ENCODE measurements around the gene SEMA4G.
"Not testable (repeated sequence)": the region's sequence is repeated elsewhere in the genome, so short reads cannot be mapped to it uniquely, and the experiment has no call there.

Gene SEMA4G

GRCh38 chr10:100965820-100966219 lies 3.5 kb upstream of the SEMA4G start:
- DNase-seq (ENCODE audit: low spot score in 2 of 2) (no peak), ATAC-seq (no peak)
- H3K36me3 Mint-ChIP-seq, result peaks cover 31% of the 10 kb centered on the region
- H3K27ac Mint-ChIP-seq, result peak overlapping the region; percentile 27
- H3K4me3 Mint-ChIP-seq, result no peak overlapping the region
- no peaks in the 10 kb centered on the region for H3K9me3 Mint-ChIP-seq
- H3K4me1 Mint-ChIP-seq, result peaks cover 21% of the 10 kb centered on the region

DNA sequence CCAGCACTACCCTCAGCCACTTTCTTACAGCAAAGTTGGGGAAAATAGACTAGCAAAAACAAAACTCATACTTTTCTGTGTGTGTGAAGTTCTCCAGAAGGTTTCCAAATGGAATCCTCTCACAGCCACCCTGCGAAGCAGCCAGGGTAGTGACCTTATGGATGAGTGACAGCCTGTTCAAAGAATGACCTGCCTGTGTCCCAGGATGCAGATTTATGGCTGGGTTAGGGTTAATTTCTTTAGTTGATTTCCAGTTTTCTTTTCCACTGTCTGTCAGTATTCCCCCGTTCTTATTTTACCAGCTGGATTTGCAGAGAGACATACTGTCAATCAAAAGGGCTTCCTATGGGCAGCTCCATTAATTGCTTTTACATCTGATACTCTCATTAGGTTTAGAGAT lies 2.4 kb upstream of the SEMA4G start:
- Mint-ChIP-seq H3K27ac (no peak overlapping the region), H3K4me1 (peaks cover 21% of the 10 kb centered on the region), H3K4me3 (no peak overlapping the region), H3K9me3 (no peaks in the 10 kb centered on the region), H3K36me3 (peaks cover 20% of the 10 kb centered on the region)
- DNase-seq (ENCODE audit: low spot score in 2 of 2) (no peak), ATAC-seq (no peak)

DNA sequence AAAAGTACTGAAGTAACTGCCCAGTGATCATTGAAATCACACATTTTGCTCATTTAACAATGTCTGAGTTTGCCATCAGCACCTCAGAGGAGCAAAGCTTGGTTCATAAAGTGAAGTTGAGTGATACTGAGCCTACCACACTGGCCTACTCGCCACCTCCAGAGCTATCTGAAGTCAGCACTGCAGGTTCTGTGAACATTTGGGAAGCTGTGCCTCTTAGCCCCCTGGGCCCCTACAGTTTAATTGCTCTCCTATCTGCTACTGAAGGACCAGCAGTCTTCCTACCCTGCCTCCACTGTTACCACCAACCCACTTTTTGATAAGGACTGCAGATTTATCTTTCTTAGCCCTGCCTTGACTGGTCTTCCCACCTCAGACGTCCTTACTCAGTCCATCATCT lies 2.0 kb upstream of the SEMA4G start:
- no peaks in the 10 kb centered on the region for H3K9me3 Mint-ChIP-seq
- ATAC-seq (no peak), DNase-seq (ENCODE audit: low spot score in 2 of 2) (no peak)
- H3K4me3 Mint-ChIP-seq, result no peak overlapping the region
- peaks cover 21% of the 10 kb centered on the region for H3K4me1 Mint-ChIP-seq
- H3K27ac Mint-ChIP-seq, result no peak overlapping the region
- peaks cover 16% of the 10 kb centered on the region for H3K36me3 Mint-ChIP-seq

GRCh38 chr10:100968062-100968736 lies 1.1 kb upstream of the SEMA4G start:
- no peaks in the 10 kb centered on the region for H3K9me3 Mint-ChIP-seq
- peaks cover 7% of the 10 kb centered on the region for H3K36me3 Mint-ChIP-seq
- H3K4me3 Mint-ChIP-seq, result peak overlapping the region; percentile 60
- DNase-seq (ENCODE audit: low spot score in 2 of 2) (no peak), ATAC-seq (no peak)
- H3K4me1 Mint-ChIP-seq, result peaks cover 27% of the 10 kb centered on the region
- peak overlapping the region; percentile 42 for H3K27ac Mint-ChIP-seq

GRCh38 chr10:100968863-100969186 lies 479 bp upstream of the SEMA4G start:
- H3K4me3 Mint-ChIP-seq, result peak overlapping the region; percentile 60
- no peaks in the 10 kb centered on the region for H3K9me3 Mint-ChIP-seq
- H3K27ac Mint-ChIP-seq, result peak overlapping the region; percentile 42
- DNase-seq (ENCODE audit: low spot score in 2 of 2) (no peak), ATAC-seq (peak; percentile 4)
- peaks cover 27% of the 10 kb centered on the region for H3K4me1 Mint-ChIP-seq
- H3K36me3 Mint-ChIP-seq, result peaks cover 6% of the 10 kb centered on the region

GRCh38 chr10:100970076-100970913 lies 991 bp downstream of the SEMA4G start:
- no peak for DNase-seq (ENCODE audit: low spot score in 2 of 2)
- H3K4me3 Mint-ChIP-seq, result peak overlapping the region; percentile 60
- peaks cover 6% of the 10 kb centered on the region for H3K36me3 Mint-ChIP-seq
- H3K27ac Mint-ChIP-seq, result no peak overlapping the region
- no peak for ATAC-seq
- H3K9me3 Mint-ChIP-seq, result no peaks in the 10 kb centered on the region
- peaks cover 27% of the 10 kb centered on the region for H3K4me1 Mint-ChIP-seq

DNA sequence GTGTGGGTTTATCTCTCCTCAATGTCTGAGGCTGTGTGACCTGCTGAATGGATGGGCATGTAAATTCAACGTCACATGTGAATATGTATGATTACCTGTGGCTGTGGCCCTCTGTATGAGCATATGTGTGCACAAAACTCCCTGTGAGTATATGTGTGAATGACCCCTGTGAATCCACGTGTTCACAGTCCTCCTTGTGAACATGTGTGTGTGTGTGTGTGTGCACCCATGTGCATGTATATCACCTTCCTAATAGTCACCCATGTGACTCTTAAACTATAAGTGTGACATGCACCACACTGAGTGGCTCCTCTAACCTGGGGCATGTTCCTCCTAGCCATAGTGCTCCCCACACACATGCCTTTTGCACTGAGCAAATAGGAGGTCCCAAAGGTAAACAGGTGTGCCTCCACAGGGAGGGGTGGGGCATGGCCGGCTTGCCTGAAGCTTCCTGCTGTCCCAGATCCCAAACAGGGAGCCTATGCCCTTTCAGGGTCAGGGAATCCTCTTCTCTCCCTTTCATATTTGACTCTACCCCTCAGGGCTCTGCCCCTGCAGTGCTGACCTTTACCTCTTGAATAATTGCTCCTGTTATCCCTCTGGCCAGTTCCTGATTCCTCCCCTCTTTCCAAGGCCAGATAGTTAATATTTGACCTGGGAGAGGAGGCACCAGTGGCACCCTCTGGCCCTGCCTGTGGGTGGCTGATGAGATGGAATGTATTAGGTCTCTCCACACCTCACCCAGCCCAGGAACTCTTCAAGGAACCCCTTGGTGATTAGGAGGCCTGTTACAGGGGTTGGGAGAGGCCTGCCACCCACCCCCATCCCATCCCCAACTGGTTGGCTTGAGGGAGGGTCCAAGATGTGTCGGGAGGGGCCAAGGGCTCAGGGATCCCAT lies 1.9 kb downstream of the SEMA4G start:
- peak overlapping the region; percentile 60 for H3K4me3 Mint-ChIP-seq

GRCh38 chr10:100972115-100972903 lies 3.0 kb downstream of the SEMA4G start:
- no peaks in the 10 kb centered on the region for H3K36me3 Mint-ChIP-seq
- H3K9me3 Mint-ChIP-seq, result no peaks in the 10 kb centered on the region
- no peak for DNase-seq (ENCODE audit: low spot score in 2 of 2)
- H3K4me3 Mint-ChIP-seq, result no peak overlapping the region
- peaks cover 27% of the 10 kb centered on the region for H3K4me1 Mint-ChIP-seq
- ATAC-seq, result no peak
- no peak overlapping the region for H3K27ac Mint-ChIP-seq

More for the DNA sequence above, 1.9 kb downstream of the SEMA4G start:
- H3K27ac Mint-ChIP-seq, result no peak overlapping the region
- no peaks in the 10 kb centered on the region for H3K9me3 Mint-ChIP-seq
- H3K4me1 Mint-ChIP-seq, result peaks cover 27% of the 10 kb centered on the region
- peak; percentile 11 for ATAC-seq
- DNase-seq (ENCODE audit: low spot score in 2 of 2), result no peak
- no peaks in the 10 kb centered on the region for H3K36me3 Mint-ChIP-seq

DNA sequence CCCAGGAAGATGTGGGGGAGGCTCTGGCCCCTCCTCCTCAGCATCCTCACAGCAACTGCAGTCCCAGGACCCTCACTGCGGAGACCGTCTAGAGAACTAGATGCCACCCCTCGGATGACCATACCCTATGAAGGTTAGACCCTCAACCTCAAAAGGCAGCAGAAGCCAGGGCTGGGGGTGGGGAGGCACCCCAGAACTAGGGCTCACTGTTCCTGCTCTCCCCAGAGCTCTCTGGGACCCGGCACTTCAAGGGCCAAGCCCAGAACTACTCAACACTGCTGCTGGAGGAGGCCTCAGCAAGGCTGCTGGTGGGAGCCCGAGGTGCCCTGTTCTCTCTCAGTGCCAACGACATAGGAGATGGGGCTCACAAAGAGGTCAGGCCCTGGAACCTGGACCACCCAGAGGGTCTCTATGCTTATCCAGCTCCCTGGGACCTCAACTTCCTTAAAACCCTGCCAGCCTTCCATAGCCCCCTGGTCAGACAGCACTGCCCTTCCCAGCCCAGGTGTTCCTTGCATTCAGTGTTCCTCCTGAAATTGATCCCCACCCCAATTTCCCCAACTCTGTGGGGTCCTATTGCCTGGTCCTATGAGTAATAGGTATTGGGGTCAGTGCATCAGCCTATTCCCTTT lies 3.7 kb downstream of the SEMA4G start:
- Mint-ChIP-seq H3K36me3 (no peaks in the 10 kb centered on the region), H3K4me1 (peaks cover 27% of the 10 kb centered on the region), H3K27ac (no peak overlapping the region), H3K9me3 (no peaks in the 10 kb centered on the region), H3K4me3 (no peak overlapping the region)
- DNase-seq (ENCODE audit: low spot score in 2 of 2) (no peak), ATAC-seq (no peak)

DNA sequence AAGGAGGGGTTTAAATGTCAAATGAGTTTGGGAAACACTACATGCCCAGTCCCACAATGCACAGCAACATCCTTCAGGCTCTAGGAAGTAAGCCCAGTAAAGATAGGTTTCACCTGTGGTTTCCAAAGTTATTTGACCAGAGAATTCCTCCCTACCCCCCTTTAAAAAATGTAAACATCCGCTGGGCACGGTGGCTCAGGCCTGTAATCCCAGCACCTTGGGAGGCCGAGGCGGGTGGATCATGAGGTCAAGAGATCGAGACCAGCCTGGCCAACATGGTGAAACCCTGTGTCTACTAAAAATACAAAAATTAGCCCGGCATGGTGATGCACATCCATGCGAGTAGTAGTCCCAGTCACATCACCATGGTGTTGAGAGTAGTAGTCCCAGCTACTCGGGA lies 6.1 kb downstream of the SEMA4G start:
- H3K9me3 Mint-ChIP-seq; H3K36me3 Mint-ChIP-seq; H3K27ac Mint-ChIP-seq; DNase-seq (ENCODE audit: low spot score in 2 of 2); H3K4me1 Mint-ChIP-seq; H3K4me3 Mint-ChIP-seq; ATAC-seq: not testable (repeated sequence)

DNA sequence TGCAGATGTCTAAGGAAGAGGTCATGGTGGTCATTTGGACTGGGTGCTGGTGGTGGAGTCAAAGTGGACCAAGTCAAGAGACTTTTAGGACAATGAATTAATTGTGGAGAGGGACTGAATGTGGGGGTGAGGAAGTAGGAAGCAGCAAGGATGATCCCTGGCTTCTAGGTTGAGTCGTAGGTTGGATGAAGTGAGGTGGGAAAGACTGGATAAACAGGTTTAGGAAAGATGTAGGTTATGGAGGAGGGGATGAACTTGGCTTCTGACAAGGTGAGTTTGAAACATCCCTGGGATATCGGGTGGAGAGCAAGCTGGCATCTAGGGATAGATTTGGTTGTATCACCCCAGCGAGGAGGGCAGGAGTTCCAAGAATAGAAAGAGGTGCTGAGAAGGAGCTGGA lies 7.6 kb downstream of the SEMA4G start:
- peaks cover 7% of the 10 kb centered on the region for H3K36me3 Mint-ChIP-seq
- H3K4me1 Mint-ChIP-seq, result peaks cover 6% of the 10 kb centered on the region
- peak overlapping the region; percentile 8 for H3K27ac Mint-ChIP-seq
- no peaks in the 10 kb centered on the region for H3K9me3 Mint-ChIP-seq
- no peak for ATAC-seq
- DNase-seq (ENCODE audit: low spot score in 2 of 2), result no peak
- no peak overlapping the region for H3K4me3 Mint-ChIP-seq

GRCh38 chr10:100977436-100977835 lies 8.1 kb downstream of the SEMA4G start:
- peak overlapping the region; percentile 8 for H3K27ac Mint-ChIP-seq
- H3K4me1 Mint-ChIP-seq, result peaks cover 5% of the 10 kb centered on the region
- ATAC-seq (no peak), DNase-seq (ENCODE audit: low spot score in 2 of 2) (no peak)
- no peaks in the 10 kb centered on the region for H3K9me3 Mint-ChIP-seq
- H3K4me3 Mint-ChIP-seq, result no peak overlapping the region
- H3K36me3 Mint-ChIP-seq, result peaks cover 12% of the 10 kb centered on the region

DNA sequence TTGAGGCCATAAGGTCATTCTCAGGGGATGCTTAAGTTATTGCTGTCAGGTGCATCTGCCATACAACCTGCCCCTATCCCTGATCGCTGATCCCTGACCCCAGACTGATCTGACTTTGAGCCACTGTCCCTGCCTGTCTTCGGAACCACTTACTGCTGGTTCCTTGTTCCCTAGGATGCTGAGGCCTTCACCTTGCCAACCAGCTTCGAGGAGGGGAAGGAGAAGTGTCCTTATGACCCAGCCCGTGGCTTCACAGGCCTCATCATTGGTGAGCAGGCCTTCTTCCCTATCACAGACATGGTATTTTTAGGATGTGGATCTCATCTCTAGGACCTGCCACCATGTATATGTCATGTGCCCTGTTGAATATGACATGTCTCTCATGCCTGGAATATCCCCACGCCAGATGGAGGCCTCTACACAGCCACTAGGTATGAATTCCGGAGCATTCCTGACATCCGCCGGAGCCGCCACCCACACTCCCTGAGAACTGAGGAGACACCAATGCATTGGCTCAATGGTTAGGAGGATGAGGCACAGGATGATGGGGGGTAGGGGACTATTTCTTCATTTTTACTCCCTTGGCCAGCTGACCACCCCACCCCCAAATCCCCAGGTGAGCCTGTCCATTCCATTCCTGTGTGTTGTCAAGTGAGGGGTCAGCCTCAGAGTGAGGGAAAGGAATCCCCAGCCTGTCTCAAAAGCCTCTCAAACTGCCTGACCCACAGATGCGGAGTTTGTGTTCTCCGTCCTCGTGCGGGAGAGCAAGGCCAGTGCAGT lies 9.0 kb downstream of the SEMA4G start:
- no peak for ATAC-seq
- Mint-ChIP-seq H3K9me3 (no peaks in the 10 kb centered on the region), H3K36me3 (peaks cover 14% of the 10 kb centered on the region), H3K4me3 (no peak overlapping the region), H3K4me1 (no peaks in the 10 kb centered on the region), H3K27ac (no peak overlapping the region)
- DNase-seq (ENCODE audit: low spot score in 2 of 2), result no peak

DNA sequence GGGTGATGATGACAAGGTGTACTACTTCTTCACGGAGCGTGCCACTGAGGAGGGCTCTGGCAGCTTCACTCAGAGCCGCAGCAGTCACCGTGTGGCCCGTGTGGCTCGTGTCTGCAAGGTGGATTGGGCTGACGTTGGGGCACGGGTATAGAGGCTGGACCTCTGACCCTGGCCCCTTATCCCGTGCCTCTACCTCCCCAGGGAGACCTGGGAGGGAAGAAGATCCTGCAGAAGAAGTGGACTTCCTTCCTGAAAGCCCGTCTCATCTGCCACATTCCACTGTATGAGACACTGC lies 9.5 kb downstream of the SEMA4G start:
- Mint-ChIP-seq H3K27ac (no peak overlapping the region), H3K4me1 (no peaks in the 10 kb centered on the region), H3K36me3 (peaks cover 14% of the 10 kb centered on the region), H3K9me3 (no peaks in the 10 kb centered on the region), H3K4me3 (no peak overlapping the region)
- ATAC-seq, result no peak
- DNase-seq (ENCODE audit: low spot score in 2 of 2), result no peak

All from stimulated activated effector memory CD8-positive, alpha-beta T cell treated with anti-CD3 and anti-CD28 coated beads, Interleukin-12 subunit alpha, Interleukin-12 subunit beta, amount 100 ng/mL, for 72 hours (primary cell).